ENCODE measurements around the gene CA7. TPM values are rescaled to one million over a fixed set of nuclear protein-coding genes. Genes with fewer than 3 reads are reported as not detected.

The CA7 gene
- total RNA-seq, 4 donors from 2014 or later: not detected

DNA sequence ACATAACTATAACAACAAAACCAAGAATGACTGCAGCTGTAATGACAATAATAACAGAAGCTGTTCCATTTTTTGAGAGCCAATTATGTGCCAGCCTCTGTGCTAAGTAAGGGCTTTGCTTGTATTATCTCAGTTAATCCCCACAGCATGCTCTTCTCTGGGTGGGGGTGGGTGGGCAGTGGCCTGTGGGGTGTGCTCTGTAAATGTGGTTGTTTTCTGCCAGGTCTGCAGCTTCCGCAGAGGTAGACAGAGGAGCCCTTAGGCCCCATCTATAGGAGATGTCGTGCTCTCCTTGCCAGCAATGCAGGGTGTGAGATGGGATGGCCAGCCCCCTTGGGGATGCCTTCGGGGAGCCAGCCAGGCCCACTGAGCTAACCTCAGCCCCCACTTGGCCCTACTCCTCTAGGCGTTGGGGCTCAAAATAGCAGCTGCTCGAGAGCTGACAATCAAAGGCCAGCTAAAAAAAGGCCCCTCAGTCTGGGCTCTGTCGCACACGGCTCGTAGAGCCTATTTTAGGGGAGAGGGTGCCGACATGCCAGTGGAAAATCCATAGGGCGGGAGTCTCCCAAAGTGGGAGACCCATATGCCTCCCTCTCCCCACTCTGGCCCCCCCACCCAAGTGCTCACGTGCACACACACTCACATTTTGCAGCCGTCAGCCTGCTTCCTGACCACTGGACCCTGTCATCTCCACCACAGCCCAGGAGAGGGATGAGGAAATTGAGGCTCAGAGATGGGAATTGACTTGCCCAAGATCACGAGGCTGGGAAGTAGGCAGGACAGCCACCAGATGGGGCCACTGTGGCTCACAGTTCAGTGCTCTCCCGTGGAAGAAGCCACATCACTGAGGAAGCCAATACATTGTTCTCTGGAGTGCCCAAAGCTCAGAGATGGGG lies 58.7 kb downstream of the CA7 start:
- intact Hi-C loops (cut with DNase I; ENCODE audit: low total_unique reads): no loop called here
- Histone ChIP-seq H3K9me3 (no peaks in the 10 kb centered on the region), H3K27me3 (no peaks in the 10 kb centered on the region), H3K4me1 (peaks cover 4 to 7% of the 10 kb centered on the region in 2 donors), H3K36me3 (no peaks in the 10 kb centered on the region), H3K27ac (peak overlapping the region; percentile 59 to 90), H3K4me3 (no peak overlapping the region)
- no peak for TF ChIP-seq POLR2A (IDR thresholded peaks at IDR 0.05)
- TF ChIP-seq, protein P1, sequence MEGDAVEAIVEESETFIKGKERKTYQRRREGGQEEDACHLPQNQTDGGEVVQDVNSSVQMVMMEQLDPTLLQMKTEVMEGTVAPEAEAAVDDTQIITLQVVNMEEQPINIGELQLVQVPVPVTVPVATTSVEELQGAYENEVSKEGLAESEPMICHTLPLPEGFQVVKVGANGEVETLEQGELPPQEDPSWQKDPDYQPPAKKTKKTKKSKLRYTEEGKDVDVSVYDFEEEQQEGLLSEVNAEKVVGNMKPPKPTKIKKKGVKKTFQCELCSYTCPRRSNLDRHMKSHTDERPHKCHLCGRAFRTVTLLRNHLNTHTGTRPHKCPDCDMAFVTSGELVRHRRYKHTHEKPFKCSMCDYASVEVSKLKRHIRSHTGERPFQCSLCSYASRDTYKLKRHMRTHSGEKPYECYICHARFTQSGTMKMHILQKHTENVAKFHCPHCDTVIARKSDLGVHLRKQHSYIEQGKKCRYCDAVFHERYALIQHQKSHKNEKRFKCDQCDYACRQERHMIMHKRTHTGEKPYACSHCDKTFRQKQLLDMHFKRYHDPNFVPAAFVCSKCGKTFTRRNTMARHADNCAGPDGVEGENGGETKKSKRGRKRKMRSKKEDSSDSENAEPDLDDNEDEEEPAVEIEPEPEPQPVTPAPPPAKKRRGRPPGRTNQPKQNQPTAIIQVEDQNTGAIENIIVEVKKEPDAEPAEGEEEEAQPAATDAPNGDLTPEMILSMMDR (IDR thresholded peaks at IDR 0.05): no peak
- no peak for DNase-seq

Other genes starting within 250 kb of the CA7 start
- gene CMTM3, start 239.7 kb upstream of the CA7 start, total RNA-seq: 10 to 100 TPM; 42.6 to 67.9 (median 56.2) TPM
- 10 to 100 TPM in 2 of 4 donors, 1 to 10 TPM in 2; 6.1 to 41.5 (median 15.1) TPM for gene CMTM4, start 147.7 kb upstream of the CA7 start, total RNA-seq
- gene DYNC1LI2, start 92.8 kb upstream of the CA7 start, total RNA-seq: 100 to 1,000 TPM; 109 to 279 (median 151) TPM
- under 1 TPM in 2 of 4 donors, not detected in 2; 0.21 to 0.83 TPM for gene TERB1, start 42.8 kb upstream of the CA7 start, total RNA-seq
- gene NAE1, start 13.4 kb upstream of the CA7 start, total RNA-seq: 10 to 100 TPM; 32.6 to 83.5 (median 59.8) TPM
- gene PDP2, start 36.1 kb downstream of the CA7 start, total RNA-seq: 10 to 100 TPM in 2 of 4 donors, 1 to 10 TPM in 1, under 1 TPM in 1; 0.77 to 20.5 (median 6.3) TPM
- 10 to 100 TPM in 1 of 4 donors, not detected in 3; 12.6 TPM for gene CDH16, start 74.5 kb downstream of the CA7 start, total RNA-seq
- gene RRAD, start 81.1 kb downstream of the CA7 start, total RNA-seq: 10 to 100 TPM in 3 of 4 donors, 1 to 10 TPM in 1; 7.5 to 32.8 (median 18.8) TPM
- 10 to 100 TPM; 15.9 to 76.8 (median 74.2) TPM for gene CIAO2B, start 90.0 kb downstream of the CA7 start, total RNA-seq
- 10 to 100 TPM; 15.0 to 51.0 (median 26.0) TPM for gene CES2, start 91.1 kb downstream of the CA7 start, total RNA-seq
- gene CES3, start 116.9 kb downstream of the CA7 start, total RNA-seq: 1 to 10 TPM in 2 of 4 donors, under 1 TPM in 2; 0.51 to 2.8 (median 0.86) TPM
- 1 to 10 TPM in 3 of 4 donors, under 1 TPM in 1; 0.29 to 9.6 (median 5.4) TPM for gene CES4A, start 144.2 kb downstream of the CA7 start, total RNA-seq
- 100 to 1,000 TPM in 1 of 4 donors, 10 to 100 TPM in 3; 42.1 to 108 (median 75.9) TPM for gene CBFB, start 184.7 kb downstream of the CA7 start, total RNA-seq

All from uterus (tissue), 4 donors.